HepG2 (cell line): ENCODE data around the gene DNTTIP2. TPM values are rescaled to one million over a fixed set of nuclear protein-coding genes. Genes with fewer than 3 reads are reported as not detected.
A peak's percentile ranks its signal among the peaks of the same experiment; 100 is the strongest.

Source experiments
- DR1 ChIP-seq: sonication (generic); formaldehyde crosslinking; IDR thresholded peaks from 2 replicates; pipeline ENCODE4 v1.8.0; 2021; ENCODE audit warnings: mild to moderate bottlenecking, missing genetic modification reagents, inconsistent platforms
- KAT2B ChIP-seq: fragments of 150-350 bp; IDR thresholded peaks from 2 replicates; pipeline ENCODE4 v1.6.1; 2014; ENCODE audit warnings: low read depth, low read length, borderline replicate concordance
- MLLT10 ChIP-seq: sonication (generic); formaldehyde crosslinking; IDR thresholded peaks from 2 replicates; pipeline ENCODE4 v1.4.0; 2020; ENCODE audit warnings: missing genetic modification reagents
- NR1H2 ChIP-seq: sonication (generic); formaldehyde crosslinking; IDR thresholded peaks from 2 replicates; pipeline ENCODE4 v1.8.1; 2022; ENCODE audit warnings: low read depth, missing genetic modification reagents, borderline replicate concordance
- PRMT3 ChIP-seq: sonication (generic); formaldehyde crosslinking; IDR thresholded peaks from 2 replicates; pipeline ENCODE4 v1.8.1; 2022; ENCODE audit warnings: low read depth, mild to moderate bottlenecking, moderate library complexity, missing genetic modification reagents, borderline replicate concordance
- PTBP1 ChIP-seq: fragments of 200-400 bp; formaldehyde crosslinking; IDR thresholded peaks from 2 replicates; pipeline ENCODE4 v1.6.1; 2018; ENCODE audit warnings: low read length, low read depth; ENCODE audit not compliant: poor library complexity, severe bottlenecking
- RFXAP ChIP-seq: sonication (generic); formaldehyde crosslinking; IDR thresholded peaks from 2 replicates; pipeline ENCODE4 v1.4.0; 2020; ENCODE audit warnings: missing genetic modification reagents, borderline replicate concordance
- ZNF274 ChIP-seq: sonication (generic); formaldehyde crosslinking; IDR thresholded peaks from 2 replicates; pipeline ENCODE4 v1.5.1; 2020; ENCODE audit warnings: mild to moderate bottlenecking, missing genetic modification reagents
- ZNF331 ChIP-seq: sonication (generic); formaldehyde crosslinking; IDR thresholded peaks from 2 replicates; pipeline ENCODE4 v1.4.0; 2020; ENCODE audit warnings: missing genetic modification reagents
- ZNF577 ChIP-seq: sonication (generic); formaldehyde crosslinking; IDR thresholded peaks from 2 replicates; pipeline ENCODE4 v1.4.0; 2020; ENCODE audit warnings: mild to moderate bottlenecking, low read depth, missing genetic modification reagents, borderline replicate concordance
- ZNF75D ChIP-seq: sonication (generic); formaldehyde crosslinking; IDR thresholded peaks from 2 replicates; pipeline ENCODE4 v1.8.1; 2023; ENCODE audit warnings: missing genetic modification reagents, mild to moderate bottlenecking, borderline replicate concordance
- polyA plus RNA-seq, 8 experiments: library from polyadenylated mRNA; depleted of rRNA in 3 of 8; stranded (reverse) in 7 of 8; unstranded in 1 of 8; fragments of >200 nt; fragmentation: Illumina TruSeq in 4 of 8; extraction: Trizol in 4 of 8; gene quantifications; 2 replicates each; pipeline versions ENCODE4 v1.2.1 to v1.2.3, GENCODE V29; 2011 to 2016; ENCODE audit warnings: low read depth in 4 of 8, missing spikeins in 1 of 8, mixed read lengths in 1 of 8; ENCODE audit not compliant: insufficient read depth in 1 of 8
- total RNA-seq, 5 experiments: library from RNA; depleted of rRNA; stranded (reverse); fragments of >200 nt; fragmentation: Illumina TruSeq; extraction: Trizol; gene quantifications; 2 replicates each; pipeline ENCODE4 v1.2.3, GENCODE V29; 2016; ENCODE audit warnings: low read depth in 1 of 5
- TF ChIP-seq, protein P1 (sequence below): sonication (generic); formaldehyde crosslinking; IDR thresholded peaks from 2 replicates; pipeline ENCODE4 v1.5.0; 2020; ENCODE audit warnings: missing genetic modification reagents, mild to moderate bottlenecking, borderline replicate concordance
- TF ChIP-seq, protein P2 (sequence below): sonication (generic); formaldehyde crosslinking; IDR thresholded peaks from 2 replicates; pipeline ENCODE4 v1.8.1; 2023; ENCODE audit warnings: mild to moderate bottlenecking, moderate library complexity, missing genetic modification reagents
- TF ChIP-seq, protein P3 (sequence below), 2 experiments: fragments of 450-650 bp in 1 of 2; sonication (generic) in 1 of 2; formaldehyde crosslinking in 1 of 2; IDR thresholded peaks; 2 replicates each; pipeline versions ENCODE4 v1.6.1 to v1.8.0; 2016 to 2022; ENCODE audit warnings: antibody characterized with exemption in 1 of 2, mild to moderate bottlenecking in 1 of 2, missing genetic modification reagents in 1 of 2

DNTTIP2 gene
- total and polyA plus RNA-seq, 2 of the 13 experiments (the other 11 are each of a cell fraction or from before 2014, with no cell fraction given), result 11.4 to 63.3 TPM

DNA sequence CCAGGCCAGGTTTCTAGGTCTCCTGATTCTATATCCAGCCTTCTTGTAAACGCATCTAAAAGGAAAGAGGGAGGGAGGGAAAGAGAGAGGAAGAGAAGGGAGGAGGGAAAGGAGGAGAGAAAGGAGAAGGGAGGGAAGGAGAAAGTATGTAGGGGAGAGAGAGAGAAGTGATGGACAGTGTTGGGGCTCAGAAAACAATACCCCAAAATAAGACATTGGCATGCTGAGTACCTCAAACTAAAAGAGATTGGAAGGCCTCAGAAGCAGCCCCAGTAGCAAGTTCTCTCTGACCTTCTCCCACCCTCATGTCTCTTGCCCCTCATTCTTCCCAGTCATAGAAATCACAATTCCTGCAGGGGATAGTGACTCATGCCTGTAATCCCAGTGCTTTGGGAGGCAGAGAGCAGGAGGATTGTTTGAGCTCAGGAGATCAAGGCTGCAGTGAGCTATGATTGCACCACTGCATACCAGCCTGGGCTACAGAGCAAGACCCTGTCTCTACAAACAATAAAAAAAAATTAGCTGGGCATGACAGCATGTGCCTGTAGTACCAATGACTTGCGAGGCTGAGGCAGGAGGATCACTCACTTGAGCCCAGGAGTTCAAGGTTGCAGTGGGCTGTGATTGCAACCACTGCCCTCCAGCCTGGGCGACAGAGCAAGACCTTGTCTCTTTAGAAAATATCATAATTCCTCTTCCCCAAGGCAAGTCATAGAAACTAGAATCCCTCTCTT lies 51.2 kb downstream of the DNTTIP2 start (continued):
- no peak for TF ChIP-seq ZNF274
- no peak for TF ChIP-seq PTBP1
- no peak for TF ChIP-seq ZNF577 (CRISPR knock-in tag)
- TF ChIP-seq NR1H2 (CRISPR knock-in tag), result no peak
- TF ChIP-seq PRMT3, result no peak
- TF ChIP-seq KAT2B, result no peak
- TF ChIP-seq, protein P1, sequence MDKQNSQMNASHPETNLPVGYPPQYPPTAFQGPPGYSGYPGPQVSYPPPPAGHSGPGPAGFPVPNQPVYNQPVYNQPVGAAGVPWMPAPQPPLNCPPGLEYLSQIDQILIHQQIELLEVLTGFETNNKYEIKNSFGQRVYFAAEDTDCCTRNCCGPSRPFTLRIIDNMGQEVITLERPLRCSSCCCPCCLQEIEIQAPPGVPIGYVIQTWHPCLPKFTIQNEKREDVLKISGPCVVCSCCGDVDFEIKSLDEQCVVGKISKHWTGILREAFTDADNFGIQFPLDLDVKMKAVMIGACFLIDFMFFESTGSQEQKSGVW (CRISPR knock-in tag), result no peak
- no peak for TF ChIP-seq MLLT10 (CRISPR knock-in tag)
- peak; percentile 76; the same call in 1 of the 2 replicates for TF ChIP-seq RFXAP (CRISPR knock-in tag)
- TF ChIP-seq ZNF75D (CRISPR knock-in tag), result no peak
- no peak for TF ChIP-seq DR1
- TF ChIP-seq, protein P2, sequence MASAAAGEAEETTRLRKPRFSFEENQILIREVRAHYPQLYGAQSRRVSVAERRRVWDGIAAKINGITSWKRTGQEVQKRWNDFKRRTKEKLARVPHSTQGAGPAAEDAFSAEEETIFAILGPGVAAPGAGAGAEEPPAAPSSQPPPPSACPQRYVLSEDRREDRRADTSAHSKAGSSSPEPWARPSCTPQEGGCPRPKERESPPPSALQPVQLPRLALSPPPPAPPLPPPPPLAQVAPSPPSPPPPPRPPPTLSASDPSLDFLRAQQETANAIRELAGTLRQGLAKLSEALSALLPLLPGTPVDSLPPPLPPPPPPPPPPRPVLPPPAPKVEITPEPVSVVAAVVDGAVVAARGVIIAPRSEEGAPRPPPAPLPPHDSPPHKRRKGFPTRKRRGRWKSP (CRISPR knock-in tag), result peak; percentile 69; the same call in 1 of the 2 replicates
- TF ChIP-seq, protein P3, sequence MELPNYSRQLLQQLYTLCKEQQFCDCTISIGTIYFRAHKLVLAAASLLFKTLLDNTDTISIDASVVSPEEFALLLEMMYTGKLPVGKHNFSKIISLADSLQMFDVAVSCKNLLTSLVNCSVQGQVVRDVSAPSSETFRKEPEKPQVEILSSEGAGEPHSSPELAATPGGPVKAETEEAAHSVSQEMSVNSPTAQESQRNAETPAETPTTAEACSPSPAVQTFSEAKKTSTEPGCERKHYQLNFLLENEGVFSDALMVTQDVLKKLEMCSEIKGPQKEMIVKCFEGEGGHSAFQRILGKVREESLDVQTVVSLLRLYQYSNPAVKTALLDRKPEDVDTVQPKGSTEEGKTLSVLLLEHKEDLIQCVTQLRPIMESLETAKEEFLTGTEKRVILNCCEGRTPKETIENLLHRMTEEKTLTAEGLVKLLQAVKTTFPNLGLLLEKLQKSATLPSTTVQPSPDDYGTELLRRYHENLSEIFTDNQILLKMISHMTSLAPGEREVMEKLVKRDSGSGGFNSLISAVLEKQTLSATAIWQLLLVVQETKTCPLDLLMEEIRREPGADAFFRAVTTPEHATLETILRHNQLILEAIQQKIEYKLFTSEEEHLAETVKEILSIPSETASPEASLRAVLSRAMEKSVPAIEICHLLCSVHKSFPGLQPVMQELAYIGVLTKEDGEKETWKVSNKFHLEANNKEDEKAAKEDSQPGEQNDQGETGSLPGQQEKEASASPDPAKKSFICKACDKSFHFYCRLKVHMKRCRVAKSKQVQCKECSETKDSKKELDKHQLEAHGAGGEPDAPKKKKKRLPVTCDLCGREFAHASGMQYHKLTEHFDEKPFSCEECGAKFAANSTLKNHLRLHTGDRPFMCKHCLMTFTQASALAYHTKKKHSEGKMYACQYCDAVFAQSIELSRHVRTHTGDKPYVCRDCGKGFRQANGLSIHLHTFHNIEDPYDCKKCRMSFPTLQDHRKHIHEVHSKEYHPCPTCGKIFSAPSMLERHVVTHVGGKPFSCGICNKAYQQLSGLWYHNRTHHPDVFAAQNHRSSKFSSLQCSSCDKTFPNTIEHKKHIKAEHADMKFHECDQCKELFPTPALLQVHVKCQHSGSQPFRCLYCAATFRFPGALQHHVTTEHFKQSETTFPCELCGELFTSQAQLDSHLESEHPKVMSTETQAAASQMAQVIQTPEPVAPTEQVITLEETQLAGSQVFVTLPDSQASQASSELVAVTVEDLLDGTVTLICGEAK (IDR thresholded peaks at IDR 0.05), result no peak
- TF ChIP-seq, protein P3 (CRISPR knock-in tag; IDR thresholded peaks at IDR 0.05), result peak; percentile 74
- peak; percentile 82 for TF ChIP-seq ZNF331
